Liver (tissue), 9 donors: ENCODE results near the gene TIMMDC1. TPM values are rescaled to one million over a fixed set of nuclear protein-coding genes. Genes with fewer than 3 reads are reported as not detected.
"Not testable (repeated sequence)": the region's sequence is repeated elsewhere in the genome, so short reads cannot be mapped to it uniquely, and the experiment has no call there.

ENCODE experiments used
- DNase-seq: peaks from one replicate; pipeline ENCODE4 v3.0.0-alpha.2; 2017; ENCODE audit warnings: low spot score
- H3K27ac ChIP-seq, 2 donors: one replicate each; pipeline ENCODE4 v1.7.0; 2013; ENCODE audit warnings: inconsistent platforms in 2 of 2, low read length in 2 of 2, control low read depth in 1 of 2, low read depth in 1 of 2, mild to moderate bottlenecking in 1 of 2
- H3K27me3 ChIP-seq, 4 donors: one replicate each; pipeline versions ENCODE4 v1.6.1 to v1.7.0; 2013; ENCODE audit warnings: low read length in 3 of 4, inconsistent platforms in 1 of 4, mild to moderate bottlenecking in 1 of 4, moderate library complexity in 1 of 4; ENCODE audit not compliant: control insufficient read depth in 4 of 4, insufficient read depth in 4 of 4
- H3K36me3 ChIP-seq, 4 donors: one replicate each; pipeline versions ENCODE4 v1.6.1 to v1.7.0; 2013; ENCODE audit warnings: low read length in 3 of 4, mild to moderate bottlenecking in 3 of 4, low read depth in 1 of 4, moderate library complexity in 1 of 4; ENCODE audit not compliant: control insufficient read depth in 4 of 4, insufficient read depth in 3 of 4
- H3K4me1 ChIP-seq, 4 donors: one replicate each; pipeline versions ENCODE4 v1.6.1 to v1.7.0; 2013; ENCODE audit warnings: low read length in 3 of 4, mild to moderate bottlenecking in 3 of 4, moderate library complexity in 1 of 4; ENCODE audit not compliant: control insufficient read depth in 4 of 4, insufficient read depth in 4 of 4
- H3K4me3 ChIP-seq, 3 donors: one replicate each; pipeline versions ENCODE4 v1.6.1 to v1.7.0; 2013; ENCODE audit warnings: low read length in 3 of 3, control low read depth in 1 of 3, low read depth in 1 of 3, mild to moderate bottlenecking in 1 of 3
- H3K9ac ChIP-seq, 2 donors: one replicate each; pipeline ENCODE4 v1.7.0; 2013; ENCODE audit warnings: low read length in 2 of 2, mild to moderate bottlenecking in 2 of 2, moderate library complexity in 2 of 2, control low read depth in 1 of 2, low read depth in 1 of 2
- H3K9me3 ChIP-seq, 4 donors: one replicate each; pipeline versions ENCODE4 v1.6.1 to v1.7.0; 2013; ENCODE audit warnings: low read length in 3 of 4; ENCODE audit not compliant: control insufficient read depth in 4 of 4
- EGR1 ChIP-seq, 2 donors: IDR thresholded peaks; 2 replicates each; pipeline ENCODE4 v1.6.1; 2016 to 2018; ENCODE audit warnings: antibody characterized with exemption in 2 of 2, low read depth in 2 of 2
- FOXA1 ChIP-seq: IDR thresholded peaks from 2 replicates; pipeline ENCODE4 v1.6.1; 2016; ENCODE audit warnings: antibody characterized with exemption
- FOXA2 ChIP-seq: IDR thresholded peaks from 2 replicates; pipeline ENCODE4 v1.6.1; 2016; ENCODE audit warnings: antibody characterized with exemption
- GABPA ChIP-seq, 2 donors: IDR thresholded peaks in 1 of 2; conservative IDR thresholded peaks in 1 of 2; 2 replicates each; pipeline ENCODE4 v1.6.1; 2016; ENCODE audit warnings: antibody characterized with exemption in 2 of 2, mild to moderate bottlenecking in 1 of 2, moderate library complexity in 1 of 2
- HNF4A ChIP-seq, 2 donors: conservative IDR thresholded peaks; 2 replicates each; pipeline ENCODE4 v1.6.1; 2016; ENCODE audit warnings: antibody characterized with exemption in 2 of 2, mild to moderate bottlenecking in 2 of 2
- HNF4G ChIP-seq: IDR thresholded peaks from 2 replicates; pipeline ENCODE4 v1.6.1; 2016; ENCODE audit warnings: antibody characterized with exemption
- JUND ChIP-seq, 2 donors: IDR thresholded peaks; 2 replicates each; pipeline ENCODE4 v1.6.1; 2016; ENCODE audit warnings: antibody characterized with exemption in 2 of 2
- NR2F2 ChIP-seq: IDR thresholded peaks from 2 replicates; pipeline ENCODE4 v1.6.1; 2016; ENCODE audit warnings: antibody characterized with exemption
- RAD21 ChIP-seq, 2 donors: IDR thresholded peaks; 2 replicates each; pipeline ENCODE4 v1.6.1; 2016; ENCODE audit warnings: antibody characterized with exemption in 2 of 2, mild to moderate bottlenecking in 2 of 2
- RXRA ChIP-seq, 2 donors: IDR thresholded peaks; 2 replicates each; pipeline ENCODE4 v1.6.1; 2017 to 2018; ENCODE audit warnings: antibody characterized with exemption in 2 of 2, mild to moderate bottlenecking in 1 of 2
- SP1 ChIP-seq: IDR thresholded peaks from 2 replicates; pipeline ENCODE4 v1.6.1; 2018; ENCODE audit warnings: antibody characterized with exemption, mild to moderate bottlenecking
- YY1 ChIP-seq: IDR thresholded peaks from 2 replicates; pipeline ENCODE4 v1.6.1; 2016; ENCODE audit warnings: antibody characterized with exemption, mild to moderate bottlenecking
- WGBS: extraction: QIAGEN DNeasy Blood & Tissue Kit; methylation state at CpG from one replicate; pipeline ENCODE4 v1.1.7; 2013; 5-methylcytosine and 5-hydroxymethylcytosine counted together
- polyA plus RNA-seq, 2 donors: library from polyadenylated mRNA; stranded (reverse) in 1 of 2; unstranded in 1 of 2; fragments of 200-250 nt in 1 of 2; fragments of >200 nt in 1 of 2; fragmentation: Nextera tagmentation in 1 of 2; extraction: Ambion mirVana in 1 of 2; gene quantifications; one replicate each; pipeline versions ENCODE4 v1.2.1 to v1.2.3, GENCODE V29; 2013 to 2015
- total RNA-seq, 2 donors: library from RNA; depleted of rRNA; stranded (reverse); fragments of >200 nt; gene quantifications; one replicate each; pipeline ENCODE4 v1.2.3, GENCODE V29; 2014
- TF ChIP-seq, protein P1 (sequence below): IDR thresholded peaks from 2 replicates; pipeline ENCODE4 v1.6.1; 2016; ENCODE audit warnings: antibody characterized with exemption, mild to moderate bottlenecking
- TF ChIP-seq, protein P2 (sequence below): IDR thresholded peaks from 2 replicates; pipeline ENCODE4 v1.6.1; 2016; ENCODE audit warnings: antibody characterized with exemption
- TF ChIP-seq, protein P3 (sequence below): IDR thresholded peaks from 2 replicates; pipeline ENCODE4 v1.6.1; 2016; ENCODE audit warnings: antibody characterized with exemption
- TF ChIP-seq, protein P4 (sequence below): IDR thresholded peaks from 2 replicates; pipeline ENCODE4 v1.6.1; 2016; ENCODE audit warnings: antibody characterized with exemption
- donor health status: healthy.
- donor health status: healthy.
- donor health status: healthy.
- donor health status: healthy.
- donor health status: healthy.

Gene TIMMDC1
- total and polyA plus RNA-seq, 4 donors = 25.4 to 54.2 (median 33.2) TPM

DNA sequence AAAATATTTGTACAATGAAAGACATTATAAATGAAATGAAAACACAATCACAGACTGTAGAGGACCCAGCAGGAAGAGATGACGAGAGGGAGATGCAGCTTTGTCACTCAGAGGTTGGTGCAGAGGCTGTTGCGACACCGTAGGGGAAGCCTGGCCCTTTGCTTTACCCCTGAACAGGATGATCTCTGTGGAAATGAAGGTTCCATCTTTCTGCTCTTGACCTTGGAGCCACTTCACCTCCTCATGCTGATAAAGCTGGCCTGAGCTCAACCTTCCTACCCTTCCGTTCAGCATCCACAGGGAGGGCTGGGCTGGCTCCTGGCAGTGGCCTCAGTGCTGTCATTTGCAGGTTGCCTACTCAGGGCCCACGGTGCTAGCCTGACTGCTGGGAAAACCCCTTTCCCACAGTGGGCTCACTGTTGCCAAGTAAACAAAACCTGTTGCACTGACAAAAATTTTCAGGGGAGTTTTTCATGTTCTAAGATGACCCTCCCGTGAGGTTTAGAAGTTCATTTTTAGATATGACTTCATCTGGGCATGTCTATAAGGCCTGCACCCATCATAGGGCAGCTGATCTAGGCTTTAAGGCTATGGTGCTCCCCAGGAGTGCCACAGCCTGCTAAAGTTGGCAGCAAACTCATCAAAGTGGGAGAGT, 64.1 kb downstream of the TIMMDC1 start:
- Histone ChIP-seq H3K4me3 (no peak overlapping the region), H3K4me1 (peaks cover 0 to 1% (median 0%) of the 10 kb centered on the region in 4 donors), H3K9me3 (no peaks in the 10 kb centered on the region), H3K9ac (no peak overlapping the region), H3K36me3 (no peaks in the 10 kb centered on the region), H3K27ac (no peak overlapping the region), H3K27me3 (no peaks in the 10 kb centered on the region)
- no peak for DNase-seq
- TF ChIP-seq, protein P1, sequence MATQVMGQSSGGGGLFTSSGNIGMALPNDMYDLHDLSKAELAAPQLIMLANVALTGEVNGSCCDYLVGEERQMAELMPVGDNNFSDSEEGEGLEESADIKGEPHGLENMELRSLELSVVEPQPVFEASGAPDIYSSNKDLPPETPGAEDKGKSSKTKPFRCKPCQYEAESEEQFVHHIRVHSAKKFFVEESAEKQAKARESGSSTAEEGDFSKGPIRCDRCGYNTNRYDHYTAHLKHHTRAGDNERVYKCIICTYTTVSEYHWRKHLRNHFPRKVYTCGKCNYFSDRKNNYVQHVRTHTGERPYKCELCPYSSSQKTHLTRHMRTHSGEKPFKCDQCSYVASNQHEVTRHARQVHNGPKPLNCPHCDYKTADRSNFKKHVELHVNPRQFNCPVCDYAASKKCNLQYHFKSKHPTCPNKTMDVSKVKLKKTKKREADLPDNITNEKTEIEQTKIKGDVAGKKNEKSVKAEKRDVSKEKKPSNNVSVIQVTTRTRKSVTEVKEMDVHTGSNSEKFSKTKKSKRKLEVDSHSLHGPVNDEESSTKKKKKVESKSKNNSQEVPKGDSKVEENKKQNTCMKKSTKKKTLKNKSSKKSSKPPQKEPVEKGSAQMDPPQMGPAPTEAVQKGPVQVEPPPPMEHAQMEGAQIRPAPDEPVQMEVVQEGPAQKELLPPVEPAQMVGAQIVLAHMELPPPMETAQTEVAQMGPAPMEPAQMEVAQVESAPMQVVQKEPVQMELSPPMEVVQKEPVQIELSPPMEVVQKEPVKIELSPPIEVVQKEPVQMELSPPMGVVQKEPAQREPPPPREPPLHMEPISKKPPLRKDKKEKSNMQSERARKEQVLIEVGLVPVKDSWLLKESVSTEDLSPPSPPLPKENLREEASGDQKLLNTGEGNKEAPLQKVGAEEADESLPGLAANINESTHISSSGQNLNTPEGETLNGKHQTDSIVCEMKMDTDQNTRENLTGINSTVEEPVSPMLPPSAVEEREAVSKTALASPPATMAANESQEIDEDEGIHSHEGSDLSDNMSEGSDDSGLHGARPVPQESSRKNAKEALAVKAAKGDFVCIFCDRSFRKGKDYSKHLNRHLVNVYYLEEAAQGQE = no peak
- no peak for TF ChIP-seq YY1
- TF ChIP-seq, protein P2, sequence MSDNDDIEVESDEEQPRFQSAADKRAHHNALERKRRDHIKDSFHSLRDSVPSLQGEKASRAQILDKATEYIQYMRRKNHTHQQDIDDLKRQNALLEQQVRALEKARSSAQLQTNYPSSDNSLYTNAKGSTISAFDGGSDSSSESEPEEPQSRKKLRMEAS = no peak
- TF ChIP-seq FOXA2 = no peak
- TF ChIP-seq HNF4G = no peak
- no peak for TF ChIP-seq FOXA1
- no peak for TF ChIP-seq RXRA (IDR thresholded peaks at IDR 0.05)
- TF ChIP-seq, protein P3, sequence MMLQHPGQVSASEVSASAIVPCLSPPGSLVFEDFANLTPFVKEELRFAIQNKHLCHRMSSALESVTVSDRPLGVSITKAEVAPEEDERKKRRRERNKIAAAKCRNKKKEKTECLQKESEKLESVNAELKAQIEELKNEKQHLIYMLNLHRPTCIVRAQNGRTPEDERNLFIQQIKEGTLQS = no peak
- 66% methylated on average over 6 of the region's 6 CpGs for WGBS

DNA sequence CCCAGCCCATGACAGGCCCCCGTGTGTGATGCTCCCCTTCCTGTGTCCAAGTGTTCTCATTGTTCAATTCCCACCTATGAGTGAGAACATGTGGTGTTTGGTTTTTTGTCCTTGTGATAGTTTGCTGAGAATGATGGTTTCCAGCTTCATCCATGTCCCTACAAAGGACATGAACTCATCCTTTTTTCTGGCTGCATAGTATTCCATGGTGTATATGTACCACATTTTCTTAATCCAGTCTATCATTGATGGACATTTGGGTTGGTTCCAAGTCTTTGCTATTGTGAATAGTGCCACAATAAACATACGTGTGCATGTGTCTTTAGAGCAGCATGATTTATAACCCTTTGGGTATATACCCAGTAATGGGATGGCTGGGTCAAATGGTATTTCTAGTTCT, 65.0 kb downstream of the TIMMDC1 start:
- H3K9me3 ChIP-seq, H3K36me3 ChIP-seq, H3K4me3 ChIP-seq, H3K4me1 ChIP-seq, H3K27ac ChIP-seq, H3K9ac ChIP-seq, H3K27me3 ChIP-seq, DNase-seq: not testable (repeated sequence)
- 82% methylated on average over 2 of the region's 2 CpGs for WGBS

DNA sequence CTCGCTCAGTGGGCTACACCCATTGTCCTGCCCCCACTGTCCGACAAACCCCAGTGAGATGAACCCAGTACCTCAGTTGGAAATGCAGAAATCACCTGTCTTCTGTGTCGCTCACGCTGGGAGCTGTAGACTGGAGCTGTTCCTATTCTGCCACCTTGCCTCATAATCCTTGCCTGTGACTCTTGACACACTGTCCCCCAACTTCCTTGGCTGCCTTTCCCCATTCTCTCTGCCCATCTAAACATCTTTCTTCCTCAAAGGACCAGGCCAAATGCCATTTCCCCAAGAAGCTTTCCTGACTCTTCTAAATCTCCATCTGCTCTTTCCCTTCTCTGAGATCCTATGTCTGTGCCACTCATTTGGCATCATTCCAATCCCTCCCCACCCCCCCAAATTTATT, 70.8 kb downstream of the TIMMDC1 start:
- Histone ChIP-seq H3K9me3 (no peaks in the 10 kb centered on the region), H3K36me3 (no peaks in the 10 kb centered on the region), H3K4me3 (no peak overlapping the region), H3K9ac (no peak overlapping the region), H3K4me1 (no peaks in the 10 kb centered on the region), H3K27me3 (no peaks in the 10 kb centered on the region), H3K27ac (no peak overlapping the region)
- DNase-seq = no peak
- 85% methylated on average over 4 of the region's 4 CpGs for WGBS
- TF ChIP-seq JUND (IDR thresholded peaks at IDR 0.05) (no peak), RAD21 (IDR thresholded peaks at IDR 0.05) (no peak), HNF4A (conservative IDR thresholded peaks at IDR 0.05) (no peak), FOXA2 (no peak), GABPA (IDR thresholded peaks at IDR 0.05 in 1 of 2, conservative IDR thresholded peaks at IDR 0.05 in 1 of 2) (no peak), SP1 (no peak), NR2F2 (no peak), EGR1 (IDR thresholded peaks at IDR 0.05; ENCODE audit: low read depth in 2 of 2) (no peak), HNF4G (no peak), RXRA (IDR thresholded peaks at IDR 0.05) (no peak)
- TF ChIP-seq, protein P1 = no peak
- TF ChIP-seq, protein P4, sequence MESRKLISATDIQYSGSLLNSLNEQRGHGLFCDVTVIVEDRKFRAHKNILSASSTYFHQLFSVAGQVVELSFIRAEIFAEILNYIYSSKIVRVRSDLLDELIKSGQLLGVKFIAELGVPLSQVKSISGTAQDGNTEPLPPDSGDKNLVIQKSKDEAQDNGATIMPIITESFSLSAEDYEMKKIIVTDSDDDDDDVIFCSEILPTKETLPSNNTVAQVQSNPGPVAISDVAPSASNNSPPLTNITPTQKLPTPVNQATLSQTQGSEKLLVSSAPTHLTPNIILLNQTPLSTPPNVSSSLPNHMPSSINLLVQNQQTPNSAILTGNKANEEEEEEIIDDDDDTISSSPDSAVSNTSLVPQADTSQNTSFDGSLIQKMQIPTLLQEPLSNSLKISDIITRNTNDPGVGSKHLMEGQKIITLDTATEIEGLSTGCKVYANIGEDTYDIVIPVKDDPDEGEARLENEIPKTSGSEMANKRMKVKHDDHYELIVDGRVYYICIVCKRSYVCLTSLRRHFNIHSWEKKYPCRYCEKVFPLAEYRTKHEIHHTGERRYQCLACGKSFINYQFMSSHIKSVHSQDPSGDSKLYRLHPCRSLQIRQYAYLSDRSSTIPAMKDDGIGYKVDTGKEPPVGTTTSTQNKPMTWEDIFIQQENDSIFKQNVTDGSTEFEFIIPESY = no peak
- TF ChIP-seq, protein P3 = no peak
- TF ChIP-seq, protein P2 = no peak
